ENCODE measurements around the gene DPF3. TPM values are rescaled to one million over a fixed set of nuclear protein-coding genes. Genes with fewer than 3 reads are reported as not detected.

The DPF3 gene
- total and polyA plus RNA-seq, 2 donors (not counting 1 experiment from before 2014, with no cell fraction given): 3.4 to 10.2 TPM

- no peaks in the 10 kb centered on the region for H3K4me1 ChIP-seq (ENCODE audit: control insufficient read depth in 2 of 2, insufficient read depth in 2 of 2, low read length in 2 of 2)
- Mint-ChIP-seq H3K4me1 (peaks cover 20% of the 10 kb centered on the region), H3K27me3 (no peaks in the 10 kb centered on the region), H3K9me3 (ENCODE audit: insufficient read depth) (no peaks in the 10 kb centered on the region), H3K27ac (no peak overlapping the region), H3K4me3 (no peak overlapping the region)
- TF ChIP-seq CTCF (IDR thresholded peaks at IDR 0.05) (no peak), EZH2 (IDR thresholded peaks at IDR 0.05; ENCODE audit: borderline replicate concordance, insufficient read depth, low read depth, low read length, poor library complexity, severe bottlenecking) (no peak)
- ATAC-seq (ENCODE audit: low read depth) (no peak), DNase-seq (no peak)
- no peak overlapping the region for H3K27ac ChIP-seq (ENCODE audit: low read length in 2 of 2)
- H3K4me2 ChIP-seq (replicated peaks; ENCODE audit: low read depth, low read length, poor library complexity, severe bottlenecking): no peak overlapping the region
- no peak overlapping the region for H3K4me3 ChIP-seq (ENCODE audit: control extremely low read depth in 1 of 5, extremely low read depth in 1 of 5, insufficient read depth in 1 of 5, low read depth in 2 of 5, low read length in 4 of 5)
- no peaks in the 10 kb centered on the region for H3K79me2 ChIP-seq (ENCODE audit: control insufficient read depth, insufficient read depth, low read length)
- H2AFZ ChIP-seq (ENCODE audit: insufficient read depth, low read depth, low read length, poor library complexity, severe bottlenecking): no peak overlapping the region
- ChIA-PET POLR2A (no interaction called here), CTCF (interaction anchor here (0.9 kb wide), 1 partner anchor 238 kb away, joined by 3 read pairs; no protein-coding TSS in a partner anchor)
- H3K9ac ChIP-seq (ENCODE audit: low read length): no peak overlapping the region
- H4K20me1 ChIP-seq (ENCODE audit: control insufficient read depth, insufficient read depth, low read length, poor library complexity, severe bottlenecking): no peaks in the 10 kb centered on the region
- H3K36me3 ChIP-seq (replicated peaks in 1 of 2; ENCODE audit: control extremely low read depth in 1 of 2, control insufficient read depth in 1 of 2, extremely low read depth in 1 of 2, insufficient read depth in 2 of 2, low read length in 1 of 2): peaks cover 0 to 19% of the 10 kb centered on the region in 2 experiments
- H3K27me3 ChIP-seq (replicated peaks in 1 of 4; ENCODE audit: control extremely low read depth in 1 of 4, control insufficient read depth in 3 of 4, insufficient read depth in 4 of 4, low read length in 3 of 4): no peaks in the 10 kb centered on the region
- intact Hi-C loops (cut with micrococcal nuclease): no loop called here
- no CpG with 5 or more reads among the region's 1 CpG for WGBS (ENCODE audit: insufficient coverage)
- H3K9me3 ChIP-seq (ENCODE audit: control extremely low read depth in 1 of 3, control insufficient read depth in 2 of 3, insufficient read depth in 1 of 3, low read length in 2 of 3): no peaks in the 10 kb centered on the region
Observed at GRCh38 chr14:72666610-72667009, 227.3 kb downstream of the DPF3 start.

DNA sequence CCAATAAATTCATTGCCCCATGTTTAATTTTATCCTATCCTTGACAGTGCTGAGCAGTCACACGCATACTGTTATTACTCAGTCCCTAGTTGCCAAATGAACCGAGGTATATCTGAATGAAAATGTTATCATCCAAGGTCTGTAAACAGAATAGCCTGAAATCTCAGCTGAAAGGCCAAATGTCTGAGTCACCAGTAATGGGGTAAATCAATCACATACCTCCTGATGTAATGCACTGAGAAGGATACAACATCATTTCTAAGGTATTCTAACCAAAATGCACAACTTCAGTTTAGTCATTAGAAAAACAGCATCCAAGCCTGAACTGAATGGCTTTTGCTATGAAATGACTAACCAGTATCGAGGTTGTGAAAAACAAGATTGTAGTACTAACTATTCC lies 228.6 kb downstream of the DPF3 start:
- ChIA-PET CTCF (no interaction called here), POLR2A (no interaction called here)
- H3K27ac ChIP-seq (ENCODE audit: low read length in 2 of 2): no peak overlapping the region
- peaks cover 0 to 16% of the 10 kb centered on the region in 2 experiments for H3K36me3 ChIP-seq (replicated peaks in 1 of 2; ENCODE audit: control extremely low read depth in 1 of 2, control insufficient read depth in 1 of 2, extremely low read depth in 1 of 2, insufficient read depth in 2 of 2, low read length in 1 of 2)
- H3K4me2 ChIP-seq (replicated peaks; ENCODE audit: low read depth, low read length, poor library complexity, severe bottlenecking): no peak overlapping the region
- intact Hi-C loops (cut with micrococcal nuclease): no loop called here
- WGBS (ENCODE audit: insufficient coverage): 83% methylated on average over 1 of the region's 3 CpGs
- no peaks in the 10 kb centered on the region for H3K79me2 ChIP-seq (ENCODE audit: control insufficient read depth, insufficient read depth, low read length)
- H3K4me3 ChIP-seq (ENCODE audit: control extremely low read depth in 1 of 5, extremely low read depth in 1 of 5, insufficient read depth in 1 of 5, low read depth in 2 of 5, low read length in 4 of 5): no peak overlapping the region
- H2AFZ ChIP-seq (ENCODE audit: insufficient read depth, low read depth, low read length, poor library complexity, severe bottlenecking): no peak overlapping the region
- Mint-ChIP-seq H3K4me1 (peaks cover 27% of the 10 kb centered on the region), H3K9me3 (ENCODE audit: insufficient read depth) (no peaks in the 10 kb centered on the region), H3K27ac (no peak overlapping the region), H3K27me3 (no peaks in the 10 kb centered on the region), H3K4me3 (no peak overlapping the region)
- DNase-seq: no peak
- H3K4me1 ChIP-seq (ENCODE audit: control insufficient read depth in 2 of 2, insufficient read depth in 2 of 2, low read length in 2 of 2): peaks cover 0 to 2% of the 10 kb centered on the region in 2 donors
- TF ChIP-seq CTCF (IDR thresholded peaks at IDR 0.05) (no peak), EZH2 (IDR thresholded peaks at IDR 0.05; ENCODE audit: borderline replicate concordance, insufficient read depth, low read depth, low read length, poor library complexity, severe bottlenecking) (no peak)
- no peaks in the 10 kb centered on the region for H3K27me3 ChIP-seq (replicated peaks in 1 of 4; ENCODE audit: control extremely low read depth in 1 of 4, control insufficient read depth in 3 of 4, insufficient read depth in 4 of 4, low read length in 3 of 4)
- H3K9ac ChIP-seq (ENCODE audit: low read length): no peak overlapping the region
- H4K20me1 ChIP-seq (ENCODE audit: control insufficient read depth, insufficient read depth, low read length, poor library complexity, severe bottlenecking): no peaks in the 10 kb centered on the region
- ATAC-seq (ENCODE audit: low read depth): no peak
- H3K9me3 ChIP-seq (ENCODE audit: control extremely low read depth in 1 of 3, control insufficient read depth in 2 of 3, insufficient read depth in 1 of 3, low read length in 2 of 3): no peaks in the 10 kb centered on the region

All from B cell (primary cell).